Astrocyte of the spinal cord (primary cell): ENCODE data around the gene FBXL19.

Experiments used
- DNase-seq: peaks from one replicate; pipeline ENCODE4 v3.0.0; 2011; ENCODE audit warnings: low read depth, low spot score
- H3K4me3 ChIP-seq: 2 replicates; pipeline ENCODE4 v1.5.1; 2011; ENCODE audit warnings: low read depth, mild to moderate bottlenecking, low read length, moderate library complexity
- in situ Hi-C: cut with HindIII; loops from 2 replicates; pipeline ENCODE4 v1.10.0; 2017; ENCODE audit warnings: low sequenced_read_pairs
- TF ChIP-seq, protein P1 (sequence below): IDR thresholded peaks from 2 replicates; pipeline ENCODE4 v1.5.1; 2012; ENCODE audit warnings: low read depth, mild to moderate bottlenecking, low read length, inconsistent platforms

Gene FBXL19

DNA sequence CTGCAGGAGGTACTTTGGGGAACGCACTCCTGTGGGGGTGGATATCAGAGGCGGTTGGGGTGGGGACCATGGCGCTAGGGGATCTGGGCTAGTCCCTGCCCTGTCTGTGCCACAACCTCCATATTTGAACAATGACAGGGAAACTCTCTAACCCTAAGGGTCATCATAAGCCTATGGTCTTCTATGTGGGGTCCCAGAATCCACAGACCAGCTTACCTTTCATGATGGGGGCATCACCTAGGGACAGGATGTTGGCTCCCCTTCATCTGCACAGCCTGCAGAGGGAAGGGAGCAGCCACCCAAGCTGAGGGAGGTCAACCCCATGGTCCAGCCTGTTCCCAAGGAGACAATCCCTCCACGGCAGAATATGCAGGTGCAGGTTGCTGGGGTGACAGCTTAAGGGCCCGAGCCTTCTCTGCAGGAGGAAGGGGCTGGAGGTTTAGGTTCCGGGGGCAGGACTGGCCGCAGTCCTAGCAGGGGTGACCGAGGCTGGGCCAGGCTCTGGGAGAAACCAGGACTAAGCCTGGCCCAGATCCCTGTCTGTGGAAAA lies 27.2 kb downstream of the FBXL19 start:
- TF ChIP-seq, protein P1, sequence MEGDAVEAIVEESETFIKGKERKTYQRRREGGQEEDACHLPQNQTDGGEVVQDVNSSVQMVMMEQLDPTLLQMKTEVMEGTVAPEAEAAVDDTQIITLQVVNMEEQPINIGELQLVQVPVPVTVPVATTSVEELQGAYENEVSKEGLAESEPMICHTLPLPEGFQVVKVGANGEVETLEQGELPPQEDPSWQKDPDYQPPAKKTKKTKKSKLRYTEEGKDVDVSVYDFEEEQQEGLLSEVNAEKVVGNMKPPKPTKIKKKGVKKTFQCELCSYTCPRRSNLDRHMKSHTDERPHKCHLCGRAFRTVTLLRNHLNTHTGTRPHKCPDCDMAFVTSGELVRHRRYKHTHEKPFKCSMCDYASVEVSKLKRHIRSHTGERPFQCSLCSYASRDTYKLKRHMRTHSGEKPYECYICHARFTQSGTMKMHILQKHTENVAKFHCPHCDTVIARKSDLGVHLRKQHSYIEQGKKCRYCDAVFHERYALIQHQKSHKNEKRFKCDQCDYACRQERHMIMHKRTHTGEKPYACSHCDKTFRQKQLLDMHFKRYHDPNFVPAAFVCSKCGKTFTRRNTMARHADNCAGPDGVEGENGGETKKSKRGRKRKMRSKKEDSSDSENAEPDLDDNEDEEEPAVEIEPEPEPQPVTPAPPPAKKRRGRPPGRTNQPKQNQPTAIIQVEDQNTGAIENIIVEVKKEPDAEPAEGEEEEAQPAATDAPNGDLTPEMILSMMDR, result no peak
- in situ Hi-C loops, result no loop called here
- peak overlapping the region; percentile 70 for H3K4me3 ChIP-seq
- DNase-seq, result no peak

GRCh38 chr16:30951193-30951592 lies 27.8 kb downstream of the FBXL19 start:
- in situ Hi-C loops, result no loop called here
- H3K4me3 ChIP-seq, result no peak overlapping the region

DNA sequence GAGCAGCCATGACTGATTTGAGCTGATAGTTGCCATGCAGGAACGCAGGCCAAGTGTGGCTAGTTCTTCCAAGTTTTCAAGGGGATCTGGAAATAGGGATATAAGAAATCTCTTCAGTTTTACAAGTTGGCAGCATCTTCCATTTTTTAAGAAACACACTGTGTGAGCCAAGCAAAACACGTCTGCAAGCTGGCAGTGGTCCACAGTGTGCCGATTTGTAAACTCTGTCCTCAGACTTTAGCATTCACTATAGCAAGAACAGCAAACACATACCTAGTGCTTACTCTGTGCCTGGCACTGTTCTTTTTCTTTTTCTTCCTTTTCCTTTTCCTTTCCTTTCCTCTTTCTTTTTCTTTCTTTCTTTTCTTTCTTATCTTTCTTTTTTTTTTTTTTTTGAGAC lies 28.4 kb downstream of the FBXL19 start:
- peak; percentile 55 for DNase-seq
- TF ChIP-seq, protein P1, result no peak
- in situ Hi-C loops, result no loop called here
- no peak overlapping the region for H3K4me3 ChIP-seq

More at GRCh38 chr16:30951193-30951592, 27.8 kb downstream of the FBXL19 start:
- TF ChIP-seq, protein P1, result no peak
- DNase-seq, result no peak

DNA sequence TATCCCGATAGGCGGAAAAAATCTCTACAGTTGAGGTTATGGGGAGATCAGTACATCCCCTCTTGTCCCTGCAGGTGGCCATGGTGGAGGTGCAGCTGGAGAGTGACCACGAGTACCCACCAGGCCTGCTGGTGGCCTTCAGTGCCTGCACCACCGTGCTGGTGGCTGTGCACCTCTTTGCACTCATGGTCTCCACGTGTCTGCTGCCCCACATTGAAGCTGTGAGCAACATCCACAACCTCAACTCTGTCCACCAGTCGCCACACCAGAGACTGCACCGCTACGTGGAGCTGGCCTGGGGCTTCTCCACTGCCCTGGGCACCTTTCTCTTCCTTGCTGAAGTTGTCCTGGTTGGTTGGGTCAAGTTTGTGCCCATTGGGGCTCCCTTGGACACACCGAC lies 29.7 kb downstream of the FBXL19 start:
- H3K4me3 ChIP-seq, result no peak overlapping the region
- in situ Hi-C loops, result no loop called here
- no peak for DNase-seq
- TF ChIP-seq, protein P1, result no peak

GRCh38 chr16:30953511-30954124 lies 30.2 kb downstream of the FBXL19 start:
- DNase-seq, result peak; percentile 86
- H3K4me3 ChIP-seq, result no peak overlapping the region
- in situ Hi-C loops, result no loop called here
- TF ChIP-seq, protein P1, result peak; percentile 85

DNA sequence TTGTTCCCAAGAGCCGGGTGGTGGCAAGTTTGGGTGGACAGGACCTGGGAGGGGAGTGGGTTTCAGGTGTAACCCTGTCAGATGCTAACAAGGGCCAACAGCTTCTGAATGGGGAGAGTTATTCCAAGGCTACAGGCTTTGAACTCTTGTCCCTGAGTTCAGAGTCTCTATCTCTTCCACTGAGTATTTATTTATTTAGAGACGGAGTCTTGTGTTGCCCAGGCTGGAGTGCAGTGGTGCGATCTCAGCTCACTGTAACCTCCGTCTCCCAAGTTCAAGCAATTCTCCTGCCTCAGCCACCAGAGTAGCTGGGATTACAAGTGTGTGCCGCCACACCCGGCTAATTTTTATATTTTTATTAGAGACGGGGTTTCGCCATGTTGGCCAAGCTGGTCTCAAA lies 31.6 kb downstream of the FBXL19 start:
- H3K4me3 ChIP-seq, result no peak overlapping the region
- TF ChIP-seq, protein P1, result no peak
- no peak for DNase-seq
- in situ Hi-C loops, result no loop called here
